ENCODE results near the gene DAAM2.

Gene DAAM2

GRCh38 chr6:39929039-39929732 is 137.0 kb downstream of the DAAM2 start:
- no peak for DNase-seq (ENCODE audit: low read depth in 2 of 2, low spot score in 1 of 2)

- no peak for DNase-seq (ENCODE audit: low read depth in 2 of 2, low spot score in 1 of 2)
Observed at GRCh38 chr6:39929733-39930461, 137.7 kb downstream of the DAAM2 start.

- DNase-seq (ENCODE audit: low read depth in 2 of 2, low spot score in 1 of 2): no peak
Observed at GRCh38 chr6:39930540-39930939, 138.4 kb downstream of the DAAM2 start.

GRCh38 chr6:39931607-39932006 is 139.4 kb downstream of the DAAM2 start:
- DNase-seq (ENCODE audit: low read depth in 2 of 2, low spot score in 1 of 2): no peak

- DNase-seq (ENCODE audit: low read depth in 2 of 2, low spot score in 1 of 2): no peak
Observed at GRCh38 chr6:39932386-39932910, 140.3 kb downstream of the DAAM2 start.

GRCh38 chr6:39933669-39934130 is 141.5 kb downstream of the DAAM2 start:
- no peak for DNase-seq (ENCODE audit: low read depth in 2 of 2, low spot score in 1 of 2)

- DNase-seq (ENCODE audit: low read depth in 2 of 2, low spot score in 1 of 2): no peak
Observed at GRCh38 chr6:39934131-39934757, 142.1 kb downstream of the DAAM2 start, which contains the start of gene MOCS1. TSS of gene MOCS1 (minus strand) at chr6:39934462. CDS start at chr6:39934417, 45 bp downstream.

- DNase-seq (ENCODE audit: low read depth in 2 of 2, low spot score in 1 of 2): no peak
Observed at GRCh38 chr6:39935241-39935640, 143.1 kb downstream of the DAAM2 start.

- DNase-seq (ENCODE audit: low read depth in 2 of 2, low spot score in 1 of 2): no peak
Observed at GRCh38 chr6:39936857-39937256, 144.7 kb downstream of the DAAM2 start.

- no peak for DNase-seq (ENCODE audit: low read depth in 2 of 2, low spot score in 1 of 2)
Observed at GRCh38 chr6:39937686-39938333, 145.6 kb downstream of the DAAM2 start.

GRCh38 chr6:39938773-39939654 is 146.8 kb downstream of the DAAM2 start:
- no peak for DNase-seq (ENCODE audit: low read depth in 2 of 2, low spot score in 1 of 2)

- no peak for DNase-seq (ENCODE audit: low read depth in 2 of 2, low spot score in 1 of 2)
Observed at GRCh38 chr6:39941138-39941537, 149.0 kb downstream of the DAAM2 start.

GRCh38 chr6:39941820-39942219 is 149.6 kb downstream of the DAAM2 start:
- no peak for DNase-seq (ENCODE audit: low read depth in 2 of 2, low spot score in 1 of 2)

GRCh38 chr6:39942903-39943580 is 150.9 kb downstream of the DAAM2 start:
- no peak for DNase-seq (ENCODE audit: low read depth in 2 of 2, low spot score in 1 of 2)

- DNase-seq (ENCODE audit: low read depth in 2 of 2, low spot score in 1 of 2): no peak
Observed at GRCh38 chr6:39945626-39946025, 153.4 kb downstream of the DAAM2 start.

GRCh38 chr6:39947611-39948068 is 155.5 kb downstream of the DAAM2 start:
- no peak for DNase-seq (ENCODE audit: low read depth in 2 of 2, low spot score in 1 of 2)

GRCh38 chr6:39948199-39948791 is 156.1 kb downstream of the DAAM2 start:
- no peak for DNase-seq (ENCODE audit: low read depth in 2 of 2, low spot score in 1 of 2)

GRCh38 chr6:39950125-39950720 is 158.0 kb downstream of the DAAM2 start:
- no peak for DNase-seq (ENCODE audit: low read depth in 2 of 2, low spot score in 1 of 2)

GRCh38 chr6:39951191-39951590 is 159.0 kb downstream of the DAAM2 start:
- no peak for DNase-seq (ENCODE audit: low read depth in 2 of 2, low spot score in 1 of 2)
